HepG2 (cell line): ENCODE data around the gene NUDT3. TPM values are rescaled to one million over a fixed set of nuclear protein-coding genes. Genes with fewer than 3 reads are reported as not detected.

ENCODE experiments used
- CEBPB ChIP-seq: IDR thresholded peaks from 2 replicates; pipeline ENCODE4 v1.6.1; 2011; ENCODE audit warnings: low read depth, low read length, improper control_type of control experiment, borderline replicate concordance
- FOXK2 ChIP-seq: fragments of 450-650 bp; IDR thresholded peaks from 2 replicates; pipeline ENCODE4 v1.6.1; 2016
- KLF13 ChIP-seq: sonication (generic); formaldehyde crosslinking; IDR thresholded peaks from 2 replicates; pipeline ENCODE4 v1.4.0; 2020; ENCODE audit warnings: mild to moderate bottlenecking, missing genetic modification reagents
- MED13 ChIP-seq: sonication (generic); formaldehyde crosslinking; IDR thresholded peaks from 2 replicates; pipeline ENCODE4 v1.5.0; 2020; ENCODE audit warnings: missing genetic modification reagents
- MIER2 ChIP-seq: IDR thresholded peaks from 2 replicates; pipeline ENCODE4 v1.6.1; 2016; ENCODE audit warnings: missing biosample characterization, missing genetic modification reagents
- NCOA5 ChIP-seq: sonication (generic); formaldehyde crosslinking; IDR thresholded peaks from 2 replicates; pipeline ENCODE4 v1.4.0; 2020; ENCODE audit warnings: missing genetic modification reagents
- NR2F6 ChIP-seq, 2 experiments: IDR thresholded peaks; 2 replicates each; pipeline ENCODE4 v1.6.1; 2016; ENCODE audit warnings: antibody characterized with exemption in 1 of 2, mild to moderate bottlenecking in 1 of 2
- PAF1 ChIP-seq: IDR thresholded peaks from 2 replicates; pipeline ENCODE4 v1.6.1; 2016; ENCODE audit warnings: missing genetic modification reagents, missing compliant biosample characterization
- RXRA ChIP-seq: sonication (generic); formaldehyde crosslinking; IDR thresholded peaks from 2 replicates; pipeline ENCODE4 v1.5.1; 2020; ENCODE audit warnings: missing genetic modification reagents
- STAG1 ChIP-seq: sonication (generic); formaldehyde crosslinking; IDR thresholded peaks from 2 replicates; pipeline ENCODE4 v1.4.0; 2020; ENCODE audit warnings: missing genetic modification reagents
- SUZ12 ChIP-seq: fragments of 150-350 bp; IDR thresholded peaks from 2 replicates; pipeline ENCODE4 v1.6.1; 2014; ENCODE audit warnings: low read depth, low read length
- TARDBP ChIP-seq: sonication (generic); formaldehyde crosslinking; IDR thresholded peaks from 2 replicates; pipeline ENCODE4 v1.8.0; 2022; ENCODE audit warnings: mild to moderate bottlenecking, missing genetic modification reagents
- THYN1 ChIP-seq: sonication (generic); formaldehyde crosslinking; IDR thresholded peaks from 2 replicates; pipeline ENCODE4 v1.8.1; 2023; ENCODE audit warnings: low read depth, mild to moderate bottlenecking, moderate library complexity, missing genetic modification reagents, borderline replicate concordance
- ZFP62 ChIP-seq: sonication (generic); formaldehyde crosslinking; IDR thresholded peaks from 2 replicates; pipeline ENCODE4 v1.4.0; 2020; ENCODE audit warnings: missing genetic modification reagents
- ZIK1 ChIP-seq: sonication (generic); formaldehyde crosslinking; IDR thresholded peaks from 2 replicates; pipeline ENCODE4 v1.5.0; 2020; ENCODE audit warnings: mild to moderate bottlenecking, low read depth, missing genetic modification reagents, borderline replicate concordance
- ZNF260 ChIP-seq: sonication (generic); formaldehyde crosslinking; IDR thresholded peaks from 2 replicates; pipeline ENCODE4 v1.4.0; 2020; ENCODE audit warnings: missing genetic modification reagents, low read depth, mild to moderate bottlenecking, borderline replicate concordance
- ZNF263 ChIP-seq: sonication (generic); formaldehyde crosslinking; IDR thresholded peaks from 2 replicates; pipeline ENCODE4 v1.4.0; 2020; ENCODE audit warnings: missing genetic modification reagents
- ZNF296 ChIP-seq: sonication (generic); formaldehyde crosslinking; conservative IDR thresholded peaks from 2 replicates; pipeline ENCODE4 v1.5.0; 2020; ENCODE audit warnings: mild to moderate bottlenecking, missing genetic modification reagents
- ZNF33B ChIP-seq: sonication (generic); formaldehyde crosslinking; IDR thresholded peaks from 2 replicates; pipeline ENCODE4 v1.5.1; 2020; ENCODE audit warnings: mild to moderate bottlenecking, missing genetic modification reagents
- ZNF589 ChIP-seq: sonication (generic); formaldehyde crosslinking; conservative IDR thresholded peaks from 2 replicates; pipeline ENCODE4 v1.8.0; 2022; ENCODE audit warnings: mild to moderate bottlenecking, moderate library complexity, missing genetic modification reagents
- polyA plus RNA-seq, 8 experiments: library from polyadenylated mRNA; depleted of rRNA in 3 of 8; stranded (reverse) in 7 of 8; unstranded in 1 of 8; fragments of >200 nt; fragmentation: Illumina TruSeq in 4 of 8; extraction: Trizol in 4 of 8; gene quantifications; 2 replicates each; pipeline versions ENCODE4 v1.2.1 to v1.2.3, GENCODE V29; 2011 to 2016; ENCODE audit warnings: low read depth in 4 of 8, missing spikeins in 1 of 8, mixed read lengths in 1 of 8; ENCODE audit not compliant: insufficient read depth in 1 of 8
- total RNA-seq, 5 experiments: library from RNA; depleted of rRNA; stranded (reverse); fragments of >200 nt; fragmentation: Illumina TruSeq; extraction: Trizol; gene quantifications; 2 replicates each; pipeline ENCODE4 v1.2.3, GENCODE V29; 2016; ENCODE audit warnings: low read depth in 1 of 5
- TF ChIP-seq, protein P1 (sequence below): sonication (generic); formaldehyde crosslinking; IDR thresholded peaks from 2 replicates; pipeline ENCODE4 v1.5.0; 2020; ENCODE audit warnings: mild to moderate bottlenecking, missing genetic modification reagents, moderate library complexity
- TF ChIP-seq, protein P2 (sequence below): sonication (generic); formaldehyde crosslinking; IDR thresholded peaks from 2 replicates; pipeline ENCODE4 v1.4.0; 2020; ENCODE audit warnings: missing genetic modification reagents, borderline replicate concordance
- TF ChIP-seq, protein P3 (sequence below): sonication (generic); formaldehyde crosslinking; IDR thresholded peaks from 2 replicates; pipeline ENCODE4 v1.8.1; 2023; ENCODE audit warnings: missing genetic modification reagents, inconsistent platforms, borderline replicate concordance
- TF ChIP-seq, protein P4 (sequence below): sonication (generic); formaldehyde crosslinking; IDR thresholded peaks from 2 replicates; pipeline ENCODE4 v1.8.0; 2022; ENCODE audit warnings: mild to moderate bottlenecking, missing genetic modification reagents, borderline replicate concordance

Gene NUDT3
- total and polyA plus RNA-seq, 2 of the 13 experiments (the other 11 are each of a cell fraction or from before 2014, with no cell fraction given): 20.2 to 20.6 TPM

DNA sequence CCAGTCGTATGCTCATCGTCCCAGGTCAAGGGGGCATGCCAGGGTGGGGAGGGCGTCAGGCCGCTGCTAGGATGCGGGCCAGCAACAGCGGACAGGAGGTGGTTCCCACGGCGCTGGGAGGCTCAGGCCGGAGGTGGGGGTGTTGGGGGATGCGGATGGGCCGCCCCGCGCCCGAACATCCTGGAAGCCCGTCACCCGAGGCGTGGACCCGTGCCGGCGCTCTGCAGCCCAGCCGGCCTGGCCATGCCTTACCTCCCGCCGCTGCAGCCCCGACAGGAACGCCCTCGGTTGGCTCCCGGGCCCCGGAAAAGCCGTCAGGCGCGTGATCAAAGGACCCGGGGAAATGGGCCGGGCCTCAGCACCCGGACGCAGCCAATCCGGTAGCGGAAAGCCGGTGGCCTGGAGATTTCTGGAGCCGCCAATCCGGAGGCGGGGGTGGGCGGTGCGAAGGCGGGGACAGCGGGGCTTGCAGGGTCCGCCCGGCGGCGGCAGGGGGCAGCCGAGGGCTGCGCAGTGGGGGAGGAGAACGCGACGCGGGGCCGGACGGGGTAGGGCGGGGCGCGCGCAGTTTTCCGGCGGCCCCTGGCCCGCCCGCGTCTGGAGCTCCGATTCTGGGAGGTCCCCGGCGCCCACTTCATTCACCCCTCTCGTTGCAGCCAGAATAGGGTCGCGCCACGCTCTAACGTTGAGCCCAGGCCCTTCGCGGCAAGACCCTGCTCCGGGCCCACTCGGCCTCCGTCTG lies 143.6 kb downstream of the NUDT3 start, which contains the start of gene SMIM29 (continued):
- TF ChIP-seq ZIK1 (CRISPR knock-in tag) (peak; percentile 56; the same call in 1 of the 2 replicates), NCOA5 (CRISPR knock-in tag) (no peak), FOXK2 (no peak), ZNF260 (CRISPR knock-in tag) (no peak), KLF13 (CRISPR knock-in tag) (0 out of 2 replicates have a peak, but pooled peaks have one; percentile 13), ZNF589 (CRISPR knock-in tag) (no peak), ZNF33B (no peak; the same call in 1 of the 2 replicates), SUZ12 (no peak), MED13 (CRISPR knock-in tag) (peak; percentile 69; the same call in 1 of the 2 replicates), STAG1 (CRISPR knock-in tag) (peak; percentile 90), ZFP62 (no peak), TARDBP (CRISPR knock-in tag) (peak; percentile 23; the same call in 1 of the 2 replicates), THYN1 (no peak), PAF1 (CRISPR knock-in tag) (no peak), ZNF263 (peak; percentile 36), CEBPB (no peak), ZNF296 (CRISPR knock-in tag) (no peak), MIER2 (CRISPR knock-in tag) (no peak; the same call in 1 of the 2 replicates), RXRA (peak; percentile 54; the same call in 1 of the 2 replicates), NR2F6 (IDR thresholded peaks at IDR 0.05) (no peak), NR2F6 (CRISPR knock-in tag; IDR thresholded peaks at IDR 0.05) (peak; percentile 22; the same call in 1 of the 2 replicates)
- TF ChIP-seq, protein P1, sequence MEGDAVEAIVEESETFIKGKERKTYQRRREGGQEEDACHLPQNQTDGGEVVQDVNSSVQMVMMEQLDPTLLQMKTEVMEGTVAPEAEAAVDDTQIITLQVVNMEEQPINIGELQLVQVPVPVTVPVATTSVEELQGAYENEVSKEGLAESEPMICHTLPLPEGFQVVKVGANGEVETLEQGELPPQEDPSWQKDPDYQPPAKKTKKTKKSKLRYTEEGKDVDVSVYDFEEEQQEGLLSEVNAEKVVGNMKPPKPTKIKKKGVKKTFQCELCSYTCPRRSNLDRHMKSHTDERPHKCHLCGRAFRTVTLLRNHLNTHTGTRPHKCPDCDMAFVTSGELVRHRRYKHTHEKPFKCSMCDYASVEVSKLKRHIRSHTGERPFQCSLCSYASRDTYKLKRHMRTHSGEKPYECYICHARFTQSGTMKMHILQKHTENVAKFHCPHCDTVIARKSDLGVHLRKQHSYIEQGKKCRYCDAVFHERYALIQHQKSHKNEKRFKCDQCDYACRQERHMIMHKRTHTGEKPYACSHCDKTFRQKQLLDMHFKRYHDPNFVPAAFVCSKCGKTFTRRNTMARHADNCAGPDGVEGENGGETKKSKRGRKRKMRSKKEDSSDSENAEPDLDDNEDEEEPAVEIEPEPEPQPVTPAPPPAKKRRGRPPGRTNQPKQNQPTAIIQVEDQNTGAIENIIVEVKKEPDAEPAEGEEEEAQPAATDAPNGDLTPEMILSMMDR (CRISPR knock-in tag): peak; percentile 92
- TF ChIP-seq, protein P2, sequence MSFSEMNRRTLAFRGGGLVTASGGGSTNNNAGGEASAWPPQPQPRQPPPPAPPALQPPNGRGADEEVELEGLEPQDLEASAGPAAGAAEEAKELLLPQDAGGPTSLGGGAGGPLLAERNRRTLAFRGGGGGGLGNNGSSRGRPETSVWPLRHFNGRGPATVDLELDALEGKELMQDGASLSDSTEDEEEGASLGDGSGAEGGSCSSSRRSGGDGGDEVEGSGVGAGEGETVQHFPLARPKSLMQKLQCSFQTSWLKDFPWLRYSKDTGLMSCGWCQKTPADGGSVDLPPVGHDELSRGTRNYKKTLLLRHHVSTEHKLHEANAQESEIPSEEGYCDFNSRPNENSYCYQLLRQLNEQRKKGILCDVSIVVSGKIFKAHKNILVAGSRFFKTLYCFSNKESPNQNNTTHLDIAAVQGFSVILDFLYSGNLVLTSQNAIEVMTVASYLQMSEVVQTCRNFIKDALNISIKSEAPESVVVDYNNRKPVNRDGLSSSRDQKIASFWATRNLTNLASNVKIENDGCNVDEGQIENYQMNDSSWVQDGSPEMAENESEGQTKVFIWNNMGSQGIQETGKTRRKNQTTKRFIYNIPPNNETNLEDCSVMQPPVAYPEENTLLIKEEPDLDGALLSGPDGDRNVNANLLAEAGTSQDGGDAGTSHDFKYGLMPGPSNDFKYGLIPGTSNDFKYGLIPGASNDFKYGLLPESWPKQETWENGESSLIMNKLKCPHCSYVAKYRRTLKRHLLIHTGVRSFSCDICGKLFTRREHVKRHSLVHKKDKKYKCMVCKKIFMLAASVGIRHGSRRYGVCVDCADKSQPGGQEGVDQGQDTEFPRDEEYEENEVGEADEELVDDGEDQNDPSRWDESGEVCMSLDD (CRISPR knock-in tag): no peak
- TF ChIP-seq, protein P3, sequence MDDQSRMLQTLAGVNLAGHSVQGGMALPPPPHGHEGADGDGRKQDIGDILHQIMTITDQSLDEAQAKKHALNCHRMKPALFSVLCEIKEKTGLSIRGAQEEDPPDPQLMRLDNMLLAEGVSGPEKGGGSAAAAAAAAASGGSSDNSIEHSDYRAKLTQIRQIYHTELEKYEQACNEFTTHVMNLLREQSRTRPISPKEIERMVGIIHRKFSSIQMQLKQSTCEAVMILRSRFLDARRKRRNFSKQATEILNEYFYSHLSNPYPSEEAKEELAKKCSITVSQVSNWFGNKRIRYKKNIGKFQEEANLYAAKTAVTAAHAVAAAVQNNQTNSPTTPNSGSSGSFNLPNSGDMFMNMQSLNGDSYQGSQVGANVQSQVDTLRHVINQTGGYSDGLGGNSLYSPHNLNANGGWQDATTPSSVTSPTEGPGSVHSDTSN (CRISPR knock-in tag): no peak
- TF ChIP-seq, protein P4, sequence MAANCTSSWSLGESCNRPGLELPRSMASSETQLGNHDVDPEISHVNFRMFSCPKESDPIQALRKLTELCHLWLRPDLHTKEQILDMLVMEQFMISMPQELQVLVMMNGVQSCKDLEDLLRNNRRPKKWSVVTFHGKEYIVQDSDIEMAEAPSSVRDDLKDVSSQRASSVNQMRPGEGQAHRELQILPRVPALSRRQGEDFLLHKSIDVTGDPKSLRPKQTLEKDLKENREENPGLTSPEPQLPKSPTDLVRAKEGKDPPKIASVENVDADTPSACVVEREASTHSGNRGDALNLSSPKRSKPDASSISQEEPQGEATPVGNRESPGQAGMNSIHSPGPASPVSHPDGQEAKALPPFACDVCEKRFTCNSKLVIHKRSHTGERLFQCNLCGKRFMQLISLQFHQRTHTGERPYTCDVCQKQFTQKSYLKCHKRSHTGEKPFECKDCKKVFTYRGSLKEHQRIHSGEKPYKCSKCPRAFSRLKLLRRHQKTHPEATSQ (CRISPR knock-in tag): peak; percentile 86
